Measurements from ENCODE around the gene PEX26. TPM values are rescaled to one million over a fixed set of nuclear protein-coding genes. Genes with fewer than 3 reads are reported as not detected.

The PEX26 gene
- total RNA-seq, 1 experiment from 2014 or later: 21.9 TPM

- no peak for DNase-seq (ENCODE audit: low read depth, low spot score)
- ChIA-PET POLR2A (no interaction called here), CTCF (no interaction called here)
- BruUV-seq (replicated peaks): no TSS peak
- Histone ChIP-seq H3K27me3 (ENCODE audit: control insufficient read depth, insufficient read depth, low read length) (no peaks in the 10 kb centered on the region), H3K4me1 (ENCODE audit: control insufficient read depth, insufficient read depth, low read length) (no peaks in the 10 kb centered on the region), H3K36me3 (ENCODE audit: control insufficient read depth, insufficient read depth, low read length) (no peaks in the 10 kb centered on the region), H3K9me3 (ENCODE audit: control insufficient read depth, insufficient read depth, low read depth, low read length) (no peaks in the 10 kb centered on the region), H3K4me3 (ENCODE audit: low read depth in 2 of 2, low read length in 2 of 2) (no peak overlapping the region), H3K27ac (ENCODE audit: low read length) (no peak overlapping the region)
- TF ChIP-seq SIN3A (IDR thresholded peaks at IDR 0.05; ENCODE audit: borderline replicate concordance, insufficient read depth, low read depth, low read length): no peak
- TF ChIP-seq CTCF (IDR thresholded peaks at IDR 0.05): no peak
- no peak for TF ChIP-seq REST (IDR thresholded peaks at IDR 0.05; ENCODE audit: insufficient read depth in 1 of 2, low read depth in 2 of 2, low read length in 1 of 2)
- TF ChIP-seq TCF7L2 (IDR thresholded peaks at IDR 0.05; ENCODE audit: low read depth, low read length): no peak
- TF ChIP-seq POLR2AphosphoS5 (IDR thresholded peaks at IDR 0.05; ENCODE audit: low read depth, low read length): no peak
- no peak for ATAC-seq
- intact Hi-C loops (cut with micrococcal nuclease; ENCODE audit: unreplicated experiment) (no loop called here), in situ Hi-C loops (cut with HindIII; ENCODE audit: low pct_unique_long_range_greater_than_20kb, low sequenced_read_pairs) (no loop called here)
Measured at GRCh38 chr22:18067121-18067520, 10.7 kb upstream of the PEX26 start.

- CTCF ChIA-PET: no interaction called here
- in situ Hi-C loops (cut with HindIII; ENCODE audit: low pct_unique_long_range_greater_than_20kb, low sequenced_read_pairs): no loop called here
- intact Hi-C loops (cut with micrococcal nuclease; ENCODE audit: unreplicated experiment): no loop called here
Measured at GRCh38 chr22:18067548-18068341, 10.0 kb upstream of the PEX26 start.

More at GRCh38 chr22:18067548-18068341, 10.0 kb upstream of the PEX26 start:
- Histone ChIP-seq H3K9me3 (ENCODE audit: control insufficient read depth, insufficient read depth, low read depth, low read length) (no peaks in the 10 kb centered on the region), H3K4me3 (ENCODE audit: low read depth in 2 of 2, low read length in 2 of 2) (no peak overlapping the region), H3K36me3 (ENCODE audit: control insufficient read depth, insufficient read depth, low read length) (no peaks in the 10 kb centered on the region), H3K27ac (ENCODE audit: low read length) (no peak overlapping the region), H3K27me3 (ENCODE audit: control insufficient read depth, insufficient read depth, low read length) (no peaks in the 10 kb centered on the region), H3K4me1 (ENCODE audit: control insufficient read depth, insufficient read depth, low read length) (no peaks in the 10 kb centered on the region)
- POLR2A ChIA-PET: no interaction called here
- TF ChIP-seq POLR2AphosphoS5 (IDR thresholded peaks at IDR 0.05; ENCODE audit: low read depth, low read length) (no peak), TCF7L2 (IDR thresholded peaks at IDR 0.05; ENCODE audit: low read depth, low read length) (no peak), CTCF (IDR thresholded peaks at IDR 0.05) (no peak), SIN3A (IDR thresholded peaks at IDR 0.05; ENCODE audit: borderline replicate concordance, insufficient read depth, low read depth, low read length) (no peak), REST (IDR thresholded peaks at IDR 0.05; ENCODE audit: insufficient read depth in 1 of 2, low read depth in 2 of 2, low read length in 1 of 2) (no peak)
- ATAC-seq (no peak), DNase-seq (ENCODE audit: low read depth, low spot score) (no peak)
- BruUV-seq (replicated peaks): no TSS peak
